Transverse colon (tissue), 4 donors: ENCODE measurements around the gene ZFYVE21.

ENCODE experiments used
- POLR2A ChIP-seq: fragments of 450-650 bp; IDR thresholded peaks from one replicate; pipeline ENCODE4 v1.6.1; 2016; ENCODE audit warnings: antibody characterized with exemption, mild to moderate bottlenecking, moderate library complexity
- POLR2AphosphoS5 ChIP-seq, 3 donors: sonication (generic); formaldehyde crosslinking; IDR thresholded peaks; one replicate each; pipeline ENCODE4 v1.6.1; 2016; ENCODE audit warnings: antibody characterized with exemption in 3 of 3
- TF ChIP-seq, protein P1 (sequence below), 5 experiments: fragments of 200-600 bp in 3 of 5; fragments of 450-650 bp in 2 of 5; sonication (generic) in 3 of 5; IDR thresholded peaks; 1 replicate in 2 of 5; 2 replicates in 3 of 5; pipeline ENCODE4 v1.5.1; 2016 to 2017; ENCODE audit warnings: antibody characterized with exemption in 5 of 5, inconsistent platforms in 3 of 5, mild to moderate bottlenecking in 2 of 5, moderate library complexity in 1 of 5

DNA sequence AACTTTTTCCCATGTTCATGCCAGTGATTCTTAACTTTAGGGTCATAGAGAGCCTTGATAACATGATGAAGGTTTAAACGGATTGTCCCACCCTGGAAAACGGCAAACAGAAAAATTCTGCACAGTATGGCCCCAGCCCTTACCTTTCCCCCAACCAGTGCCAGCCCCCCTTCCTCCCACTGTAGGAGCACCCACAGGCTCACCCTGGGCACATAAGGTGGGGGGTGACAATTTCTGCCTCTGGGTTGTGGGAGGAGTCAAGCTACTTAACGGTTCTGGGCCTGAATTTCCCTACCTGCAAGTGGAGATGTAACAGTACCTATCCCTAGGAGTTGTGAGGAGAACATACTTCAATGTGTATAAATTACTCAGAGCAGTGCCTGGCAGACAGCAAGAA lies 18.4 kb upstream of the ZFYVE21 start:
- TF ChIP-seq, protein P1, sequence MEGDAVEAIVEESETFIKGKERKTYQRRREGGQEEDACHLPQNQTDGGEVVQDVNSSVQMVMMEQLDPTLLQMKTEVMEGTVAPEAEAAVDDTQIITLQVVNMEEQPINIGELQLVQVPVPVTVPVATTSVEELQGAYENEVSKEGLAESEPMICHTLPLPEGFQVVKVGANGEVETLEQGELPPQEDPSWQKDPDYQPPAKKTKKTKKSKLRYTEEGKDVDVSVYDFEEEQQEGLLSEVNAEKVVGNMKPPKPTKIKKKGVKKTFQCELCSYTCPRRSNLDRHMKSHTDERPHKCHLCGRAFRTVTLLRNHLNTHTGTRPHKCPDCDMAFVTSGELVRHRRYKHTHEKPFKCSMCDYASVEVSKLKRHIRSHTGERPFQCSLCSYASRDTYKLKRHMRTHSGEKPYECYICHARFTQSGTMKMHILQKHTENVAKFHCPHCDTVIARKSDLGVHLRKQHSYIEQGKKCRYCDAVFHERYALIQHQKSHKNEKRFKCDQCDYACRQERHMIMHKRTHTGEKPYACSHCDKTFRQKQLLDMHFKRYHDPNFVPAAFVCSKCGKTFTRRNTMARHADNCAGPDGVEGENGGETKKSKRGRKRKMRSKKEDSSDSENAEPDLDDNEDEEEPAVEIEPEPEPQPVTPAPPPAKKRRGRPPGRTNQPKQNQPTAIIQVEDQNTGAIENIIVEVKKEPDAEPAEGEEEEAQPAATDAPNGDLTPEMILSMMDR (IDR thresholded peaks at IDR 0.05) = no peak
- no peak for TF ChIP-seq POLR2AphosphoS5 (IDR thresholded peaks at IDR 0.05)
- TF ChIP-seq POLR2A = no peak
